Uterus (tissue), 2 donors: ENCODE measurements around the gene ADCY7.

Experiments used
- POLR2A ChIP-seq, 2 donors: fragments of 450-650 bp; IDR thresholded peaks; one replicate each; pipeline ENCODE4 v1.6.1; 2016; ENCODE audit warnings: antibody characterized with exemption in 2 of 2, mild to moderate bottlenecking in 1 of 2, moderate library complexity in 1 of 2
- TF ChIP-seq, protein P1 (sequence below), 4 experiments: fragments of 200-600 bp in 2 of 4; fragments of 450-650 bp in 2 of 4; sonication (generic) in 2 of 4; IDR thresholded peaks; one replicate each; pipeline ENCODE4 v1.5.1; 2016 to 2019; ENCODE audit warnings: antibody characterized with exemption in 4 of 4, mild to moderate bottlenecking in 2 of 4, moderate library complexity in 1 of 4

DNA sequence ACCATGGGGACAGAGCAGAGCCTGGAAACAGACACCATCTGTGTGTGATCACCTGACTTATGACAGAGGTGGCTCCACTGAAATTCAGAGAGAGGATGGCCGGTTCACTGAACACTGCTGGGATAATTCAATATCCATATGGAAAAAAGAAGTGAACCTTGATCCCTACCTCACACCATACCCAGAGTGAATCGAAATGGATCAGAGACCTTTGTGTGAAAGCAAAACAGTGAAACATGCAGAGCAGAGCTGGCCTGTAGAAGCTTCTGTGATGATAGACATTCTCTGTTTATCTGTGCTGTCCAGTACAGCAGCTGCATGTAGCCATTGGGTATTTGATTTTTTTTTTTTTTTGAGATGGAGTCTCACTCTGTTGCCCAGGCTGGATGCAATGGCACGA is 20.3 kb downstream of the ADCY7 start:
- TF ChIP-seq, protein P1, sequence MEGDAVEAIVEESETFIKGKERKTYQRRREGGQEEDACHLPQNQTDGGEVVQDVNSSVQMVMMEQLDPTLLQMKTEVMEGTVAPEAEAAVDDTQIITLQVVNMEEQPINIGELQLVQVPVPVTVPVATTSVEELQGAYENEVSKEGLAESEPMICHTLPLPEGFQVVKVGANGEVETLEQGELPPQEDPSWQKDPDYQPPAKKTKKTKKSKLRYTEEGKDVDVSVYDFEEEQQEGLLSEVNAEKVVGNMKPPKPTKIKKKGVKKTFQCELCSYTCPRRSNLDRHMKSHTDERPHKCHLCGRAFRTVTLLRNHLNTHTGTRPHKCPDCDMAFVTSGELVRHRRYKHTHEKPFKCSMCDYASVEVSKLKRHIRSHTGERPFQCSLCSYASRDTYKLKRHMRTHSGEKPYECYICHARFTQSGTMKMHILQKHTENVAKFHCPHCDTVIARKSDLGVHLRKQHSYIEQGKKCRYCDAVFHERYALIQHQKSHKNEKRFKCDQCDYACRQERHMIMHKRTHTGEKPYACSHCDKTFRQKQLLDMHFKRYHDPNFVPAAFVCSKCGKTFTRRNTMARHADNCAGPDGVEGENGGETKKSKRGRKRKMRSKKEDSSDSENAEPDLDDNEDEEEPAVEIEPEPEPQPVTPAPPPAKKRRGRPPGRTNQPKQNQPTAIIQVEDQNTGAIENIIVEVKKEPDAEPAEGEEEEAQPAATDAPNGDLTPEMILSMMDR (IDR thresholded peaks at IDR 0.05), result no peak
- TF ChIP-seq POLR2A (IDR thresholded peaks at IDR 0.05), result no peak
